Type B pancreatic cell (in vitro differentiated cells): ENCODE measurements around the gene RNF5. TPM values are rescaled to one million over a fixed set of nuclear protein-coding genes. Genes with fewer than 3 reads are reported as not detected.

Experiments used
- DNase-seq: peaks from one replicate; pipeline ENCODE4 v3.0.0; 2021; ENCODE audit warnings: mixed read lengths; ENCODE audit not compliant: unreplicated experiment; ENCODE audit errors: extremely low spot score
- H3K27ac Mint-ChIP-seq: 2 replicates; pipeline ENCODE4 v1.8.0; 2021; ENCODE audit warnings: mild to moderate bottlenecking, mixed read lengths
- H3K27me3 Mint-ChIP-seq: 2 replicates; pipeline ENCODE4 v1.8.0; 2021; ENCODE audit warnings: mixed read lengths
- H3K36me3 Mint-ChIP-seq: 2 replicates; pipeline ENCODE4 v1.8.0; 2021; ENCODE audit warnings: mixed read lengths
- H3K4me1 Mint-ChIP-seq: one replicate; pipeline ENCODE4 v1.8.0; 2021; ENCODE audit warnings: mixed read lengths; ENCODE audit not compliant: unreplicated experiment
- H3K4me3 Mint-ChIP-seq: 2 replicates; pipeline ENCODE4 v1.8.0; 2021; ENCODE audit warnings: mild to moderate bottlenecking, mixed read lengths
- H3K9me3 Mint-ChIP-seq: 2 replicates; pipeline ENCODE4 v1.8.0; 2021; ENCODE audit warnings: mixed read lengths
- total RNA-seq: library from RNA; stranded (reverse); gene quantifications from 2 replicates; pipeline ENCODE4 v1.2.1, GENCODE V29; 2021; ENCODE audit warnings: low replicate concordance
- TF ChIP-seq, protein P1 (sequence below): fragments of 200-600 bp; sonication (generic); conservative IDR thresholded peaks from 2 replicates; pipeline ENCODE4 v1.5.0; 2021; ENCODE audit warnings: antibody characterized with exemption, mild to moderate bottlenecking

Gene RNF5
- total RNA-seq, 1 donor from 2014 or later, result 69.2 TPM

- no peak for DNase-seq
- no peaks in the 10 kb centered on the region for H3K36me3 Mint-ChIP-seq
- H3K9me3 Mint-ChIP-seq, result no peaks in the 10 kb centered on the region
- TF ChIP-seq, protein P1, sequence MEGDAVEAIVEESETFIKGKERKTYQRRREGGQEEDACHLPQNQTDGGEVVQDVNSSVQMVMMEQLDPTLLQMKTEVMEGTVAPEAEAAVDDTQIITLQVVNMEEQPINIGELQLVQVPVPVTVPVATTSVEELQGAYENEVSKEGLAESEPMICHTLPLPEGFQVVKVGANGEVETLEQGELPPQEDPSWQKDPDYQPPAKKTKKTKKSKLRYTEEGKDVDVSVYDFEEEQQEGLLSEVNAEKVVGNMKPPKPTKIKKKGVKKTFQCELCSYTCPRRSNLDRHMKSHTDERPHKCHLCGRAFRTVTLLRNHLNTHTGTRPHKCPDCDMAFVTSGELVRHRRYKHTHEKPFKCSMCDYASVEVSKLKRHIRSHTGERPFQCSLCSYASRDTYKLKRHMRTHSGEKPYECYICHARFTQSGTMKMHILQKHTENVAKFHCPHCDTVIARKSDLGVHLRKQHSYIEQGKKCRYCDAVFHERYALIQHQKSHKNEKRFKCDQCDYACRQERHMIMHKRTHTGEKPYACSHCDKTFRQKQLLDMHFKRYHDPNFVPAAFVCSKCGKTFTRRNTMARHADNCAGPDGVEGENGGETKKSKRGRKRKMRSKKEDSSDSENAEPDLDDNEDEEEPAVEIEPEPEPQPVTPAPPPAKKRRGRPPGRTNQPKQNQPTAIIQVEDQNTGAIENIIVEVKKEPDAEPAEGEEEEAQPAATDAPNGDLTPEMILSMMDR, result no peak
- H3K27ac Mint-ChIP-seq, result no peak overlapping the region
- H3K4me1 Mint-ChIP-seq, result no peaks in the 10 kb centered on the region
- no peak overlapping the region for H3K4me3 Mint-ChIP-seq
- peaks cover 16% of the 10 kb centered on the region for H3K27me3 Mint-ChIP-seq
Observed at GRCh38 chr6:32212076-32212760, 34.0 kb downstream of the RNF5 start.

- Mint-ChIP-seq H3K4me1 (no peaks in the 10 kb centered on the region), H3K27ac (no peak overlapping the region), H3K9me3 (no peaks in the 10 kb centered on the region), H3K36me3 (no peaks in the 10 kb centered on the region), H3K27me3 (peaks cover 21% of the 10 kb centered on the region), H3K4me3 (no peak overlapping the region)
- no peak for DNase-seq
- TF ChIP-seq, protein P1, result no peak
Observed at GRCh38 chr6:32213649-32214048, 35.4 kb downstream of the RNF5 start.

DNA sequence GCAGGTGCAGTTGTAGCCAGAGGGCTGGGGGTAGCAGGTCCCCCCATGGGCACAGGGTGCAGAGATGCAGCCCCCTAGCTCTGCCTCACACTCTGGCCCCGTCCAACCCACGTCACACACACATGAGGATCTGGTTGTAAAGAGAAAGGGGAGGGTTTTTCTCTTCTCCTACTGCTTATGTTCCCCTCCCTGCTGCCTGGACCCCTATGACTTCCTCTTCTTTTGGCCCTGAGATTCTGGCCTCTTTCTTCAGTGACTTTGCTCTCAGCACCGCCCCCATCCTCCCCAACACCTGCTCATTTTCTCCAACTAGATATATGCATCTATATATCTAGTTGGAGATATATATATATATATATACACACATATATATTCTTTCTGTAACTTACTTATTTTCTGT, 35.9 kb downstream of the RNF5 start:
- Mint-ChIP-seq H3K4me1 (no peaks in the 10 kb centered on the region), H3K4me3 (no peak overlapping the region), H3K27ac (no peak overlapping the region), H3K36me3 (no peaks in the 10 kb centered on the region), H3K27me3 (peaks cover 23% of the 10 kb centered on the region), H3K9me3 (no peaks in the 10 kb centered on the region)
- DNase-seq, result no peak
- TF ChIP-seq, protein P1, result no peak

DNA sequence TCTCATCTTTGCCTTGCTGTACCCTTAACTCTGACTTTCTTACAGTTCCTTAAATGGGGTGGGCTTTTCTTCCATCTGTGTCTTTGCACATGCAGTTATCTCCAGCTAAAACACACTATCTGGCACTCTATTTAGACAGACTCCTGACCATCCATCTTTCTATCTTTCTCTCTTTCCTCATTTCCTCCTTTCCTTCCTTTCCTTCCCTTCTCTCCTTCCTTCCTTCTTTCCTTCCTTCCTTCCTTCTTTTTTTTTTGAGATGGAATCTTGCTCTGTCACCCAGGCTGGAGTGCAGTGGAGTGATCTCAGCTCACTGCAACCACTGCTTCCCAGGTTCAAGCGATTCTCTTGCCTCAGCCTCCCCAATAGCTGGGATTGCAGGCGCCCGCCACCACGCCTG, 37.4 kb downstream of the RNF5 start:
- no peak for DNase-seq
- H3K4me3 Mint-ChIP-seq, result no peak overlapping the region
- no peaks in the 10 kb centered on the region for H3K4me1 Mint-ChIP-seq
- no peak overlapping the region for H3K27ac Mint-ChIP-seq
- TF ChIP-seq, protein P1, result no peak
- H3K27me3 Mint-ChIP-seq, result peaks cover 29% of the 10 kb centered on the region
- no peaks in the 10 kb centered on the region for H3K36me3 Mint-ChIP-seq
- H3K9me3 Mint-ChIP-seq, result no peaks in the 10 kb centered on the region

GRCh38 chr6:32216285-32216684, 38.1 kb downstream of the RNF5 start:
- Mint-ChIP-seq H3K27ac (no peak overlapping the region), H3K4me3 (no peak overlapping the region), H3K27me3 (peaks cover 29% of the 10 kb centered on the region), H3K36me3 (no peaks in the 10 kb centered on the region), H3K9me3 (no peaks in the 10 kb centered on the region), H3K4me1 (no peaks in the 10 kb centered on the region)
- no peak for DNase-seq
- TF ChIP-seq, protein P1, result no peak
